Endothelial cell of umbilical vein (primary cell): Measurements from ENCODE around the gene GSTK1. TPM values are rescaled to one million over a fixed set of nuclear protein-coding genes. Genes with fewer than 3 reads are reported as not detected.

Source experiments
- BruUV-seq: library from RNA; stranded (reverse); fragments of 400-500 nt; replicated peaks from 2 replicates; lab custom pipeline; 2021; lab: Mats Ljungman, UMichigan
- CTCF ChIA-PET: fragments of 300-600, 350-600 bp; sonication (Branson Sonifier 250); formaldehyde crosslinking; loops from one replicate; lab custom pipeline; 2021; ENCODE audit warnings: antibody characterized with exemption, inconsistent platforms; lab: Charles Lee
- POLR2A ChIA-PET: fragments of 300-600, 350-600 bp; sonication (Branson Sonifier 250); formaldehyde crosslinking; loops from one replicate; lab custom pipeline; 2021; ENCODE audit warnings: antibody characterized with exemption, inconsistent platforms; lab: Charles Lee
- DNase-seq: peaks from one replicate; pipeline ENCODE4 v3.0.0-alpha.2; 2011; ENCODE audit warnings: low read depth, low spot score
- FAIRE-seq: peaks from 2 replicates; lab custom pipeline; 2011; peaks lifted over from hg19 to GRCh38; lab: Jason Lieb, UNC
- H2AFZ ChIP-seq: 2 replicates; pipeline ENCODE4 v1.6.0; 2012; ENCODE audit warnings: low read depth, low read length, control low read depth, inconsistent platforms
- H3K27ac ChIP-seq: 2 replicates; pipeline ENCODE4 v1.5.1; 2011; ENCODE audit warnings: low read depth, mild to moderate bottlenecking, control low read depth, low read length, moderate library complexity; ENCODE audit not compliant: insufficient read depth
- H3K27me3 ChIP-seq, 2 experiments: 2 replicates each; pipeline versions ENCODE4 v1.6.0 to v1.6.1; 2011; ENCODE audit warnings: low read length in 2 of 2, mixed read lengths in 1 of 2; ENCODE audit not compliant: control insufficient read depth in 2 of 2, insufficient read depth in 2 of 2
- H3K36me3 ChIP-seq, 2 experiments: 2 replicates in 1 of 2; 3 replicates in 1 of 2; pipeline ENCODE4 v1.5.1; 2011; ENCODE audit warnings: low read length in 2 of 2, mild to moderate bottlenecking in 1 of 2, moderate library complexity in 1 of 2; ENCODE audit not compliant: control insufficient read depth in 2 of 2, insufficient read depth in 2 of 2; ENCODE audit errors: extremely low read depth in 1 of 2
- H3K4me1 ChIP-seq: 3 replicates; pipeline ENCODE4 v1.5.1; 2011; ENCODE audit warnings: mild to moderate bottlenecking, low read length; ENCODE audit not compliant: control insufficient read depth, insufficient read depth; ENCODE audit errors: extremely low read depth
- H3K4me2 ChIP-seq: 2 replicates; pipeline ENCODE4 v1.6.1; 2011; ENCODE audit warnings: low read length, control low read depth, mixed read lengths; ENCODE audit not compliant: insufficient read depth
- H3K4me3 ChIP-seq, 3 experiments: fragments of 200-600 bp in 1 of 3; sonication (generic), shearing (Covaris generic) in 1 of 3; replicated peaks in 1 of 3; 2 replicates each; pipeline ENCODE4 v1.5.1; 2011 to 2016; ENCODE audit warnings: control low read depth in 3 of 3, low read length in 3 of 3, mild to moderate bottlenecking in 2 of 3, inconsistent platforms in 1 of 3, low read depth in 1 of 3, moderate library complexity in 1 of 3; ENCODE audit not compliant: insufficient read depth in 1 of 3
- H3K79me2 ChIP-seq: 2 replicates; pipeline ENCODE4 v1.6.0; 2012; ENCODE audit warnings: low read length, inconsistent platforms; ENCODE audit not compliant: control insufficient read depth, insufficient read depth
- H3K9ac ChIP-seq: replicated peaks from 2 replicates; pipeline ENCODE3; 2011; ENCODE audit warnings: low read length, control low read depth; ENCODE audit not compliant: insufficient read depth; ENCODE audit errors: extremely low read depth
- H3K9me1 ChIP-seq: replicated peaks from 3 replicates; pipeline ENCODE4 v1.6.0; 2011; ENCODE audit warnings: mild to moderate bottlenecking, low read length; ENCODE audit not compliant: control insufficient read depth, insufficient read depth; ENCODE audit errors: extremely low read depth
- H3K9me3 ChIP-seq: replicated peaks from 2 replicates; pipeline ENCODE4 v1.5.1; 2012; ENCODE audit warnings: low read length, inconsistent platforms; ENCODE audit not compliant: control insufficient read depth, insufficient read depth
- H4K20me1 ChIP-seq: replicated peaks from 2 replicates; pipeline ENCODE3; 2011; ENCODE audit warnings: mild to moderate bottlenecking, low read length; ENCODE audit not compliant: control insufficient read depth, insufficient read depth; ENCODE audit errors: extremely low read depth
- EZH2 ChIP-seq: IDR thresholded peaks from 2 replicates; pipeline ENCODE4 v1.6.1; 2012; ENCODE audit warnings: borderline replicate concordance, low read depth, mild to moderate bottlenecking, moderate library complexity, low read length, inconsistent platforms; ENCODE audit not compliant: severe bottlenecking
- FOS ChIP-seq: IDR thresholded peaks from 2 replicates; pipeline ENCODE4 v1.6.1; 2011; ENCODE audit warnings: mild to moderate bottlenecking, low read length, moderate library complexity, borderline replicate concordance; ENCODE audit not compliant: insufficient read depth
- GATA2 ChIP-seq: IDR thresholded peaks from 2 replicates; pipeline ENCODE4 v1.7.0; 2011; ENCODE audit warnings: low read depth, mild to moderate bottlenecking, moderate library complexity, mixed read lengths, low read length; ENCODE audit not compliant: insufficient read length, insufficient read depth
- JUN ChIP-seq: IDR thresholded peaks from 2 replicates; pipeline ENCODE4 v1.6.1; 2011; ENCODE audit warnings: borderline replicate concordance, low read depth; ENCODE audit not compliant: insufficient read length, insufficient read depth
- MYC ChIP-seq: IDR thresholded peaks from one replicate; pipeline ENCODE4 v1.6.1; 2011; ENCODE audit warnings: mild to moderate bottlenecking, low read depth, low read length
- POLR2A ChIP-seq: IDR thresholded peaks from 2 replicates; pipeline ENCODE4 v1.6.1; 2012; ENCODE audit warnings: low read depth, mild to moderate bottlenecking, control low read depth, low read length
- POLR2AphosphoS5 ChIP-seq: IDR thresholded peaks from 2 replicates; pipeline ENCODE4 v1.6.1; 2012; ENCODE audit warnings: low read depth, mild to moderate bottlenecking, control low read depth, low read length, moderate library complexity; ENCODE audit not compliant: insufficient read depth
- dilution Hi-C: fragments of 300-500 bp; cut with MboI; formaldehyde crosslinking; loops from one replicate; pipeline ENCODE4 v1.15.0; 2019; ENCODE audit warnings: low sequenced_read_pairs; ENCODE audit not compliant: extremely low pct_ligation_motif_present
- intact Hi-C: fragments of 100-400 bp; cut with micrococcal nuclease; formaldehyde crosslinking; loops from one replicate; pipeline ENCODE4 v1.10.0; 2022
- polyA plus RNA-seq, 4 experiments: library from polyadenylated mRNA; depleted of rRNA in 3 of 4; stranded (reverse) in 3 of 4; unstranded in 1 of 4; fragments of >200 nt; gene quantifications; 2 replicates each; pipeline versions ENCODE4 v1.2.1 to v1.2.3, GENCODE V29; 2011 to 2012; ENCODE audit warnings: missing spikeins in 1 of 4
- total RNA-seq: library from RNA; stranded (reverse); gene quantifications from 2 replicates; pipeline ENCODE4 v1.2.3, GENCODE V29; 2021
- TF ChIP-seq, protein P1 (sequence below), 2 donors: IDR thresholded peaks; 1 replicate in 1 of 2; 2 replicates in 1 of 2; pipeline ENCODE4 v1.5.1; 2011; ENCODE audit warnings: low read length in 2 of 2, mild to moderate bottlenecking in 2 of 2, moderate library complexity in 2 of 2, control low read depth in 1 of 2, inconsistent platforms in 1 of 2, low read depth in 1 of 2; ENCODE audit not compliant: insufficient read depth in 1 of 2; ENCODE audit errors: extremely low read depth in 1 of 2
- TF ChIP-seq, protein P2 (sequence below): IDR thresholded peaks from 2 replicates; pipeline ENCODE4 v1.6.1; 2011; ENCODE audit not compliant: insufficient read depth, insufficient read length

The GSTK1 gene
- total and polyA plus RNA-seq, 2 donors (not counting 3 experiments of a cell fraction or from before 2014, with no cell fraction given) = 119 to 132 TPM

DNA sequence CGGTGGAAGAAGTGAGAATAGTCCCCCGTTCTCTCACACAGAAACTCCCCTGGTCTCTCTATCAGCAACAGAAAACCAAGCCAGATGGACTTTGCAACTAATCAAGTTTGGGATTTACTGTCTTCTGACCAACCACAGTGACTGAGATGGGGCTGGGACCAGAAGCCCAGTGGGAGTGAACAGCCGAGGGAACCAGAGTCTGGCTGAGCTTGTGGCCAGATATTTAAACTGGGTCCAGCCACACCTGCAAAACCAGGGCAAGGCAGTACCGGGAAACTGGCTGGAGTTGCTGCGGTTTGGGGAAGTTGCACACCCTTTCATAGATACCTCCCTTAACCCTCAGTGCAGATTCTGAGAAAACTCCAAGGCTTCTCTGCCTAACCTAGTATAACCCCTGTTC lies 6.0 kb downstream of the GSTK1 start:
- no peak overlapping the region for H3K4me3 ChIP-seq
- CTCF ChIA-PET = no interaction called here
- peaks cover 2% of the 10 kb centered on the region for H3K79me2 ChIP-seq
- no TSS peak for BruUV-seq
- no peak overlapping the region for H3K4me2 ChIP-seq
- FAIRE-seq (no peak), DNase-seq (no peak)
- no peaks in the 10 kb centered on the region for H3K9me1 ChIP-seq
- H3K27ac ChIP-seq = no peak overlapping the region
- no peak for TF ChIP-seq POLR2AphosphoS5
- TF ChIP-seq MYC = no peak
- TF ChIP-seq FOS = no peak
- TF ChIP-seq, protein P1, sequence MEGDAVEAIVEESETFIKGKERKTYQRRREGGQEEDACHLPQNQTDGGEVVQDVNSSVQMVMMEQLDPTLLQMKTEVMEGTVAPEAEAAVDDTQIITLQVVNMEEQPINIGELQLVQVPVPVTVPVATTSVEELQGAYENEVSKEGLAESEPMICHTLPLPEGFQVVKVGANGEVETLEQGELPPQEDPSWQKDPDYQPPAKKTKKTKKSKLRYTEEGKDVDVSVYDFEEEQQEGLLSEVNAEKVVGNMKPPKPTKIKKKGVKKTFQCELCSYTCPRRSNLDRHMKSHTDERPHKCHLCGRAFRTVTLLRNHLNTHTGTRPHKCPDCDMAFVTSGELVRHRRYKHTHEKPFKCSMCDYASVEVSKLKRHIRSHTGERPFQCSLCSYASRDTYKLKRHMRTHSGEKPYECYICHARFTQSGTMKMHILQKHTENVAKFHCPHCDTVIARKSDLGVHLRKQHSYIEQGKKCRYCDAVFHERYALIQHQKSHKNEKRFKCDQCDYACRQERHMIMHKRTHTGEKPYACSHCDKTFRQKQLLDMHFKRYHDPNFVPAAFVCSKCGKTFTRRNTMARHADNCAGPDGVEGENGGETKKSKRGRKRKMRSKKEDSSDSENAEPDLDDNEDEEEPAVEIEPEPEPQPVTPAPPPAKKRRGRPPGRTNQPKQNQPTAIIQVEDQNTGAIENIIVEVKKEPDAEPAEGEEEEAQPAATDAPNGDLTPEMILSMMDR (IDR thresholded peaks at IDR 0.05; ENCODE audit: extremely low read depth in 1 of 2, insufficient read depth in 1 of 2, low read depth in 1 of 2, low read length in 2 of 2) = no peak
- TF ChIP-seq, protein P2, sequence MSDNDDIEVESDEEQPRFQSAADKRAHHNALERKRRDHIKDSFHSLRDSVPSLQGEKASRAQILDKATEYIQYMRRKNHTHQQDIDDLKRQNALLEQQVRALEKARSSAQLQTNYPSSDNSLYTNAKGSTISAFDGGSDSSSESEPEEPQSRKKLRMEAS = no peak
- no peak for TF ChIP-seq GATA2
- TF ChIP-seq EZH2 = no peak
- TF ChIP-seq POLR2A = no peak
- no peak for TF ChIP-seq JUN
- H2AFZ ChIP-seq = no peak overlapping the region
- peaks cover 4% of the 10 kb centered on the region for H3K4me1 ChIP-seq
- peaks cover 10 to 24% of the 10 kb centered on the region in 2 experiments for H3K36me3 ChIP-seq
- H4K20me1 ChIP-seq = no peaks in the 10 kb centered on the region
- H3K27me3 ChIP-seq = no peaks in the 10 kb centered on the region
- intact Hi-C loops = no loop called here
- H3K9ac ChIP-seq = no peak overlapping the region
- H3K9me3 ChIP-seq = no peaks in the 10 kb centered on the region
- POLR2A ChIA-PET = no interaction called here
- dilution Hi-C loops = no loop called here
